Measurements from ENCODE around the gene CIAO1. TPM values are rescaled to one million over a fixed set of nuclear protein-coding genes. Genes with fewer than 3 reads are reported as not detected.
"Not testable (repeated sequence)": the region's sequence is repeated elsewhere in the genome, so short reads cannot be mapped to it uniquely, and the experiment has no call there.

The CIAO1 gene
- polyA plus RNA-seq, 12 donors, result 40.7 to 64.8 (median 43.5) TPM; not detected in 1

DNA sequence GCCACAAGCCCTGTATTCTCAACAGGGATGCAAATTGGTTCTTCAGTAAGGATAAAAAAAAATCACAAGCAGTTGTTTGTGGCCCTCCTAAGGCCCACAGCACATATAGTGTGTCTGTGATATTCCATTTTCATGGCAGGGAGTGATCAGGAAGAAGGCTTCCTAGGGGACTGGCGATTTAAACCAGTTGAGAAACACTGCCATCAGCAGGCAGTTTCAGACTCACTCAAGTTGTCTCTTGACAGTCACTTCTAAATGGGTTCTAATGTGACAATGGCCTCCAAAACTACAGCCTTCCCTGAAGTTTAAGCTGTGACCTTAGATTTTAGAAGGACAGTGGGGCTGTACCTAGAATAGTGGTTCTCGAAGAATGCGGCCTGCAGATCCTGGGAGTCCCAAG, 6.0 kb downstream of the CIAO1 start:
- DNase-seq, result no peak

DNA sequence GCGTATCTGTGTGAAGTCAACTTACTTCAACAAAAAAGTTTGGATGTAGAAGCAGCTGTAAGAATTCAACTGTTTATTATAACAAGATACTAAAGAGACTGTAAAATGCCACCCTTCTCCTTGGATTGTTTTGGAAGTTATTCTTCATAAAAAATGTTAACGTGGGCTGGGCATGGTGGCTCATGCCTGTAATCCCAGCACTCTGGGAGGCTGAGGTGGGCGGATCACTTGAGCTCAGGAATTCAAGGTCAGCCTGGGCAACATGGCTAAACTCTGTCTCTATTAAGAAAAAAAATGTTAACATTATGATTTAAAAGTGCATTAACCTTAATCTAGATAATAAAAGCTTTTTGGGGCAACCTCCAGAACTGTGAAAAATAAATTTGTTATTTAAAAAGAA, 7.7 kb downstream of the CIAO1 start:
- no peak for DNase-seq

DNA sequence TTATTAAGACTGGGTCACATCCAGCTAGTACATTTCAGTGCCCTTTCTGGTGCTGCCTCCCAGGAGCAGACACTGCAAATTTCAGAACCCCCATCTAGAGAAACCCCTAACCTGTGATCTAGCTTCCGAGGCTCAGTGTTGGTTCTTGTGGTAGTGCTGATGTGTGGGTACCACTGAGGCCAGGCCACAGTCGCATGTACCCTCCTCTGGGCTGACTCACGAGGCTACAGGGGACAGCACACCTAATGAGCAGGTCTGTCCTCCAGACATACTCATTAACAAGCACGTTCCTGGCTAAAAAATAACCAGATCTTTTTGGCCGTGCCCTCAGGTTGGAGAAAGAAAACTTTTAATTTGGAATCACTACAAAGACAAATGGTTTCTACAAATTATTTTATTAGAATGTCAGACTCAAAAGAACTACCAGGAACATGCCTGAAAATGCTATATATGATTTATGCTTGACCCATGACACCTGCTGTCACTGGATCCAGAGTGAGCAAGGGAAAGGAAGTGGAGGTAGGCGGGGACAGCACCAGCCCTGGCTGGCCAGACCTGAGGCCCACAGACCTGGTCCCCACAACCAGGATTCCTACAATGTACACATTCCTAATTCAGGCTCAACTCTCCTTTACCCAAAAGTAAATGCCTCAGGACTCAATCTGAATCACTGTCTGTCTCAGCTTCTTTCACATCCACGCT, 8.5 kb downstream of the CIAO1 start:
- no peak for DNase-seq

DNA sequence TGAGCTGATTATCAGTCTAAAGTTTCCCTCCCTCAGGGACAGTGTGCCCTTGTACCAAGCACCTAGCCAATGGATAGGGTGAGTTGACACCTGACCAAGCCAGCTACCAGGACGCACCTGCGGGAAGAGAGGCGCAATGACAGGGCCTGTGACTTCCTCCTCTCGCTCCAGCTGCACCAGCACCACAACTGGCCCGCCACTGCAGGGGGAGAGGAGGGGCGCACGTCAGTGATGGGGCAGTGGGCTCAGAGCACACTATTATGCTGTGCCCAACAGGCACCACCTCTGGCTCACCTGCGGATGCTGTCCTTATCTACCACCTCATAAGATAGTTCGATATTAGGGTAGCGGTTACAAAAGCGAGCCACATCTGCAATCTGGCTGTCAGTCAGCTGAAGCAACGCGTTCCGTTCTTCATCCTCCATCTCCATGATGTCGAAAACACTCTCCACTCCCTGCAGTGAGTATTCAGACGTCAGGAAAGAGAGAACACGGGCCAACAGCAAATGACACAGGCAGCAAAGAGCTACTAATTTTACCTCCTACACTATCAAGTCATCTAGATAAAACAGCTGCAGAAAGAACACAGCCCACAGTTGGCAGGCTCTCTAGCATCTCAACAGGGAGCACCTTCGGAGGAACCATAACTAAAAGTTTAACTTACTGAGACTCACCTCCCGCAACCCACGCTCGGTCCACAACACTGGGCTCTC, 10.9 kb downstream of the CIAO1 start:
- DNase-seq, result no peak

DNA sequence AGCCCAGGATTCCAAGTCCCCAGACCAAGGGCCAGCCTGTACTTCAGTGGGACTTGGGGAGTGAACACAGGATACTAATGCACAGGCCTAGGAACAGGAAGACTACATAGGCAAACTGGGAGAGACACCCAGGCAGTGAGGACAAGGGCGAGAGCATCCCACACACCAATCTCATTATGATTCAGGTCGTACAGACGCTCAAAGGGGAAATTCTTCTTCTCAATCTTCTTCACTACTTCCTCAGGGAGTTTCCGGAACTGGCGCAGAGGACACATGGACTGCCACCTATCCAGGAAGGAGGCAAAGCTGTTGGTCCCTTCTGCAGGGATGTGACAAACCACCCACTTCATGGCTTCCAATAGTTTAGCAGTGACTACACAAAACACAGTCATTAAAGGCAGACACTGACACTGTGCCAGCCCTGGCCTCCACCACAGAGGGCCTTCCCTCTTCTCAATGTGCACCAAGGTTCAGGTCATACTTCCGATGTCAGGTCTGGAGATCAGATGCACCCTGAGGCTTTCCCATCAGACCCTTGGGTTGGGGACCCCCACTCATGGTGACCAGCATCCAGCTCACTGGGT, 21.3 kb downstream of the CIAO1 start:
- no peak for DNase-seq

DNA sequence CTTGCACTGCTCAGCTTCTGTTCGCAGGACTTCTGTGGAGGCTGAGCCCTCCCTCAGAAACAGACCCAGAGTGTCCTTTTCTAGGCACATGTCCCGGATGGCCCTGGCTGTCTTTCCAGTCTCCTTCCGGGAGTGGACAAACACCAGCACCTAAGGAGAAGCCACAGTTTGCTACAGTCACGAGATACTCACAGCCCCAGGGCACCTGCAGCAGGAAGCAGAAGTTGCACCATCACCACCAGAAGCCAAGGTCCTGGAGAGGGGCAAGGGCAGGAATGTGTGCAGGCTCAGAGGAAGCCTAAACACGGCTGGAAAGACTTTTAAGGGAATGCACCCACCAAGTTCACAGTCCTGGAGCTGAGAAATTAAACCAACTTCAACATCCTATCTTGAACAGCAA, 25.7 kb downstream of the CIAO1 start:
- DNase-seq, result no peak

- not testable (repeated sequence) for DNase-seq
Observed at GRCh38 chr2:96294271-96294670, 28.2 kb downstream of the CIAO1 start.

DNA sequence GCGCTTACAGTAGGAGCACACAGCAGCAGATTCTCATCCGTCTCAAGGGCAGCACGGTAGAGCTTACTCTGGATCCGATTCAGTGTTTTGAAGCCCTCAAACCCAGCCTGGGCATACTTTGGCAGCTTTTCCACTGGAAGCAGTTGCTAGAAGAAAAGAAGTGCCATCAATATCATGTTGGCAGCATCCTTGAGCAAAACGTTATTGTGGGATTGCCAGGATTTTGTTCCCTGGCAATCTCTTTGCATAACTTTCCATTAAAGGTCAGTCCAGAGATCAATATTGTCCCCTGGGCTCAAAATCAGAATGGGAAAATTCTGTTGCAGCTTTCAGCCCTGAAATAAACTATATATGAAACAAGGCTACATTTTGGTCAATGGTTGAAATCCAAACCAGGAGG, 30.9 kb downstream of the CIAO1 start:
- DNase-seq, result no peak

DNA sequence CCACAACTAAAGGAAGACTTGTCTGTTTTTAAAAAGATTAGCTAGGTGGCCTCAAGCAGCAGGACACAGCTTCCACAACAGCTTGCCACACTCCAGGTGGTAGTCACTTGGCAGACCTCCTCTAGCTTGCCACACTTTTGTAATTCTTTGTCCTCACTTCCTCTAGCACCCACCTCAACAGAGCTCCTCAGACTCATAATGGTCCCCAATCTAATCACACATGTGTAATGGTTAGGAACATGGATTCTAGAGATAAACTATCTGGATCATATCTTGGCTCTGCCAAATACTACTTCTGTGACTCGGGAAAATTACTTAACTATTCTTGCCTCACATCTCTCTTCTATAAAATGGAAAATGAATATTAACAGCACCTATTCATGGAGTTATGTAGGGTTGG, 35.8 kb downstream of the CIAO1 start:
- no peak for DNase-seq

DNA sequence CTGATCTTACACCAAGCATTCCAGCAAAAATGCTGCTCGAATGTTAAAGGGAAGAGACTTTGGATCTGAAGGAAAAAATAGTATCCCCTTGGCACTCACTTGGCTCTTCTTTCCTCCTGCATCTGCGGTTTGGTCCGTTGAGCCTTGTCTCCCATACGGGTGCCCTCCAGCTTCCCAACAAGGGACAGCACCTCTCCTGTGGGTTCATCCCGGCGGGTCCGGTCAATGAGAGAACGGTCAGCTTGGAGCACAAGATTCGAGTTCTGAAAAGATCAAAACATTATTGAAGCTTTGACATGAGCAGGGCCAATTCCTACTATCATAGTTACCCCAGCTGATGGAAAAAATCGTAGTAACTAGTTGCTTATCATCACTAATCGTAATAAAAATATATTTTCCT, 38.6 kb downstream of the CIAO1 start:
- no peak for DNase-seq

DNA sequence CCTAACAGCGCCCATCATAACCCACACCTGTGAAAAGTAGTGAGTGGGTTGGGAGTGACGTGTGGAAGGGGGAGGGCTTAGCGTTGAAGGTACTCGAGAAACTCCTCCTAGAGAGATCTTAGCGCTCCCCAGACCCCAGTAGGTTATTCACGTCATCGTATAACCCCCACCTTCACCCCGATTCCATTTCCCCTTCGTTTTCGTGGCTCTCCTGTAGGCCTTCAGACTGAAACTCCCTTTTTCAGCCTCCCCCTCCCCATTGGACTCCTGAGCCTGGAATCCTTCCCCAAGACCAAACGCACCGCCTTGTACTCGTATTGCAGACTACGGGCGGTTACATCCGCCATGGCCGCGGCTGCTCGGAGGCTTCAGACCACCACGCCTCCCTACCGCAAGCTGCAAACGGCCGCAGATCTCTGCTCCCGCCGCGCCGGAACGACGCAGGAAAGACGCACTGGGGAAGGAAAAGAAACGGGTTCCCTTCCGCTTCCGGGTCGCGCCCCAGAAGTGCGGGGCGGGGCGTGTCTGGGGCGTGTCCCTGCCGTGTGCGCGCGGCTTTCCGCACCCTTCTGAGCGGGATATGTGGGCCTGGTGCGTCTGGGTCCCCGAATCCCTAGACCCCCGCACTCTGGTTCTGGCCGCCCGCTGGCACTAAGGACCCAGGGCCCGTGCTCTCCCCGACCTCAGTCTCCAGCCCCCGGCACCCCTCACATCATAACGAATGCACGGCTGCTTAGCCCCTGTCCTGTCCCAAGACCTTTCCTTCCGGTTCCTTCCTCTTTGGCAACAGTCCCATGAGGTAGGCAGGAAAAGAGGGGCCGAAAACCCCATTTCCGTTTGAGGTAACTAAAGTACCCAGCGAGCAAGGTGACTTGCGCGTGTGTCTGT, 39.3 kb downstream of the CIAO1 start, which contains the start of gene SNRNP200:
Gene SNRNP200 (minus strand): TSS at position 456 of the 888 bp plus-strand sequence. CDS start 109 bp downstream, at position 347.
- DNase-seq, result peak; percentile 88

GRCh38 chr2:96305979-96306308, 39.9 kb downstream of the CIAO1 start:
- DNase-seq, result no peak

- DNase-seq, result no peak
Observed at GRCh38 chr2:96306370-96306769, 40.3 kb downstream of the CIAO1 start.

DNA sequence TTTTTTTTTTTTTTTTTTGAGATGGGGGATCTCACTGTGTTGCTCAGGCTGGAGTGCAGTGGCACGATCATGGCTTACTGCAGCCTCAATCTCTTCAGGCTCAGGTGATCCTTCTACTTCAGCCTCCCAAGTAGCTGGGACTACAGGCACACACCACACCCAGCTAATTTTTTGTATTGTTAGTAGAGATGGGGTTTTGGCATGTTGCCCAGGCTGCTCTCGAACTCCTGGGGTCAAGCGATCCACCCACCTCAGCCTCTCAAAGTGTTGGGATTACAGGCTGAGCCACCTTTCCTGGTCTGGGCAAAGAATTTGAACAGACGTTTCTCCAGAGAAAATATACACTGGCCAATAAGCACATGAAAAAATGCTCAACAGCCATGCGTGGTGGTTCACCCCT, 42.2 kb downstream of the CIAO1 start:
- DNase-seq, result no peak

GRCh38 chr2:96315005-96315399, 49.0 kb downstream of the CIAO1 start:
- no peak for DNase-seq

GRCh38 chr2:96315400-96316071, 49.5 kb downstream of the CIAO1 start:
- DNase-seq, result no peak

DNA sequence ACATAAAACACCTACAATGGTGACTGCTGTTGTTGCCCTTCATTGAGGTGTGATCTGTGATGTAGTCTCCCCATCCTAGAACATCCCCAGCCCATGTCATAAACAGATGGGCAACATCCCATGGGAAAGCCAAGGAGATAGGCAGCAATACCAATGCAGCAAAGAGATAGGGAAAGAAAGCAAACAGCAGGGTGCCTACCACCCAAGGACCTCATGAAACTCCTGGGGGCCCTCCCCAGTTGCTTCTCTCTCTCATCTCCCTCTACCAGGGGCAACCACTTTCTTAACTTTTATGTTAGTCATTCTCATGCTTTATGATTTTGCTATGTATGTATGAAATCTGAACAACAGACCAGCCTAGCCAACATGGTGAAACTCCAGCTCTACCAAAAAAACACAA, 51.0 kb downstream of the CIAO1 start:
- no peak for DNase-seq

- no peak for DNase-seq
Observed at GRCh38 chr2:96317584-96317997, 51.6 kb downstream of the CIAO1 start.

GRCh38 chr2:96318723-96319122, 52.7 kb downstream of the CIAO1 start:
- no peak for DNase-seq

DNA sequence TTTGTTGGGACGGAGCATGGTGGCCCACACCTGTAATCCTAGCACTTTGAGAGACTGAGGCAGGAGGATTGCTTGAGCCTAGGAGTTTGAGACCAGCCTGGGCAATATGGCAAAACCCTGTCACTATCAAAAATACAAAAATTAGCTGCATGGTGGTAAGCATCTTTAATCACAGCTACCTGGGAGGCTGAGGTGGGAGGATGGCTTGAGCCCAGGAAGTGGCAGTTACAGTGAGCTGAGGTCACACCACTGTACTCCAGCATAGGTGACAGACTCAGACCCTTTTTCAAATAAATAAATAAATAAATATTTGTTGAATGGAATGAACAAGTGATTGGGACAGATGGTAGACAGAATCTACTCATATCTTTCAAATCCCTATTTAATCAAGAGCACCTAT, 53.4 kb downstream of the CIAO1 start:
- DNase-seq, result no peak

GRCh38 chr2:96320326-96320725, 54.3 kb downstream of the CIAO1 start:
- no peak for DNase-seq

Data from muscle of arm (tissue), 12 donors.